HCT116 (cell line): ENCODE measurements around the gene GPN1. TPM values are rescaled to one million over a fixed set of nuclear protein-coding genes. Genes with fewer than 3 reads are reported as not detected.

Experiments
- ATAC-seq: fragments of 200-7000 bp; cut with Tn5 transposase; 2 replicates; pipeline ENCODE4 v1.9.1; 2020; ENCODE audit warnings: mild to moderate bottlenecking, moderate library complexity
- BruUV-seq: library from RNA; stranded (reverse); fragments of 400-500 nt; replicated peaks from 2 replicates; lab custom pipeline; 2021; lab: Mats Ljungman, UMichigan
- CTCF ChIA-PET: fragments of 300-600 bp; sonication (Branson Sonifier 250); formaldehyde crosslinking; loops from one replicate; lab custom pipeline; 2021; ENCODE audit warnings: antibody characterized with exemption; lab: Charles Lee
- POLR2A ChIA-PET: fragments of 300-600, 350-600 bp; sonication (Branson Sonifier 250); formaldehyde crosslinking; loops from one replicate; lab custom pipeline; 2021; ENCODE audit warnings: antibody characterized with exemption; lab: Charles Lee
- RAD21 ChIA-PET, 2 experiments: fragments of 300-600 bp; sonication (Branson Sonifier 250); formaldehyde crosslinking; loops; one replicate each; lab custom pipeline; 2023; ENCODE audit warnings: low total read pairs in 2 of 2; ENCODE audit not compliant: uncharacterized antibody in 2 of 2, unreplicated experiment in 2 of 2, low non-redundant PET in 1 of 2; lab: Charles Lee
- DNase-seq: peaks from one replicate; pipeline ENCODE4 v3.0.0-alpha.2; 2010; ENCODE audit warnings: low read depth, low spot score
- H2AFZ ChIP-seq: fragments of 200-600 bp; shearing (Covaris generic), sonication (generic); 2 replicates; pipeline ENCODE4 v1.6.1; 2017; ENCODE audit warnings: low read depth, mixed run types, mixed read lengths, antibody characterized with exemption, low read length; ENCODE audit not compliant: poor library complexity, severe bottlenecking
- H3K27ac ChIP-seq: 2 replicates; pipeline ENCODE4 v1.5.1; 2012; ENCODE audit warnings: low read depth, low read length
- H3K27me3 ChIP-seq: fragments of 200-600 bp; sonication (generic); 2 replicates; pipeline ENCODE4 v1.6.1; 2016; ENCODE audit warnings: mixed run types, low read length, mixed read lengths; ENCODE audit not compliant: insufficient read depth
- H3K36me3 ChIP-seq, 2 experiments: fragments of 200-500 bp in 1 of 2; fragments of 200-600 bp in 1 of 2; sonication (Bioruptor generic) in 1 of 2; sonication (generic) in 1 of 2; 2 replicates each; pipeline versions ENCODE4 v1.5.1 to v1.6.1; 2014 to 2016; ENCODE audit warnings: low read length in 2 of 2, inconsistent platforms in 1 of 2, mixed read lengths in 1 of 2, mixed run types in 1 of 2; ENCODE audit not compliant: insufficient read depth in 2 of 2, control insufficient read depth in 1 of 2
- H3K4me1 ChIP-seq, 2 experiments: fragments of 200-600 bp in 1 of 2; sonication (generic) in 1 of 2; 2 replicates each; pipeline versions ENCODE4 v1.5.1 to v1.6.1; 2012 to 2017; ENCODE audit warnings: low read length in 2 of 2, inconsistent platforms in 1 of 2, mild to moderate bottlenecking in 1 of 2, mixed read lengths in 1 of 2, mixed run types in 1 of 2, moderate library complexity in 1 of 2; ENCODE audit not compliant: insufficient read depth in 2 of 2, control insufficient read depth in 1 of 2
- H3K4me2 ChIP-seq: fragments of 200-600 bp; sonication (generic); 2 replicates; pipeline ENCODE4 v1.6.1; 2017; ENCODE audit warnings: mixed run types, low read length, mixed read lengths
- H3K4me3 ChIP-seq, 2 experiments: fragments of 200-600 bp in 1 of 2; sonication (generic) in 1 of 2; replicated peaks in 1 of 2; 2 replicates each; pipeline ENCODE4 v1.5.1; 2011 to 2016; ENCODE audit warnings: low read length in 2 of 2, control low read depth in 1 of 2, low read depth in 1 of 2, mild to moderate bottlenecking in 1 of 2, mixed read lengths in 1 of 2, mixed run types in 1 of 2
- H3K79me2 ChIP-seq: fragments of 200-600 bp; sonication (generic); 2 replicates; pipeline ENCODE4 v1.6.1; 2017; ENCODE audit warnings: mild to moderate bottlenecking, mixed run types, low read length, moderate library complexity, mixed read lengths; ENCODE audit not compliant: insufficient read depth
- H3K9ac ChIP-seq: fragments of 200-600 bp; sonication (generic); 2 replicates; pipeline ENCODE4 v1.6.1; 2016; ENCODE audit warnings: low read length, mixed read lengths
- H3K9me2 ChIP-seq: fragments of 200-600 bp; sonication (generic), shearing (Covaris generic); 2 replicates; pipeline ENCODE4 v1.6.1; 2017; ENCODE audit warnings: mixed run types, mild to moderate bottlenecking, moderate library complexity; ENCODE audit not compliant: insufficient read depth
- H3K9me3 ChIP-seq, 2 experiments: fragments of 200-500 bp in 1 of 2; fragments of 200-600 bp in 1 of 2; sonication (Bioruptor generic) in 1 of 2; sonication (generic) in 1 of 2; 2 replicates each; pipeline ENCODE4 v1.6.1; 2014 to 2017; ENCODE audit warnings: low read length in 2 of 2, mixed read lengths in 2 of 2, inconsistent platforms in 1 of 2, low read depth in 1 of 2, mild to moderate bottlenecking in 1 of 2, mixed run types in 1 of 2, moderate library complexity in 1 of 2; ENCODE audit not compliant: control insufficient read depth in 1 of 2, insufficient read depth in 1 of 2
- H4K20me1 ChIP-seq: fragments of 200-600 bp; sonication (generic), shearing (Covaris generic); 2 replicates; pipeline ENCODE4 v1.6.1; 2017; ENCODE audit warnings: mixed run types, mild to moderate bottlenecking, moderate library complexity; ENCODE audit not compliant: insufficient read depth
- ATF3 ChIP-seq: IDR thresholded peaks from 2 replicates; pipeline ENCODE4 v1.6.1; 2012
- CBX3 ChIP-seq: IDR thresholded peaks from 2 replicates; pipeline ENCODE4 v1.6.1; 2012; ENCODE audit warnings: low read depth
- CEBPB ChIP-seq: IDR thresholded peaks from 2 replicates; pipeline ENCODE4 v1.6.1; 2012; ENCODE audit warnings: low read depth
- JUND ChIP-seq: IDR thresholded peaks from 2 replicates; pipeline ENCODE4 v1.6.1; 2012
- POLR2A ChIP-seq: IDR thresholded peaks from 2 replicates; pipeline ENCODE4 v1.7.0; 2011; ENCODE audit warnings: borderline replicate concordance; ENCODE audit not compliant: insufficient read depth, insufficient read length; ENCODE audit errors: extremely low read depth
- REST ChIP-seq: IDR thresholded peaks from 2 replicates; pipeline ENCODE4 v1.6.1; 2012; ENCODE audit warnings: low read depth
- SP1 ChIP-seq: IDR thresholded peaks from 2 replicates; pipeline ENCODE4 v1.6.1; 2012; ENCODE audit warnings: low read depth
- YY1 ChIP-seq: IDR thresholded peaks from 2 replicates; pipeline ENCODE4 v1.6.1; 2011; ENCODE audit warnings: low read length, low read depth, moderate library complexity, mild to moderate bottlenecking; ENCODE audit not compliant: insufficient replicate concordance; ENCODE audit errors: extremely low read depth
- ZBTB33 ChIP-seq: IDR thresholded peaks from 2 replicates; pipeline ENCODE4 v1.6.1; 2011; ENCODE audit warnings: mild to moderate bottlenecking, low read length, moderate library complexity; ENCODE audit not compliant: insufficient replicate concordance; ENCODE audit errors: extremely low read depth
- ZFX ChIP-seq: fragments of 450-650 bp; IDR thresholded peaks from 2 replicates; pipeline ENCODE4 v1.6.1; 2017
- ZNF274 ChIP-seq: fragments of 200-500 bp; sonication (Bioruptor generic); IDR thresholded peaks from 2 replicates; pipeline ENCODE4 v1.6.1; 2014; ENCODE audit warnings: mild to moderate bottlenecking, low read depth, low read length, inconsistent platforms
- intact Hi-C: fragments of 100-400 bp; cut with micrococcal nuclease; formaldehyde crosslinking; loops from 2 replicates; pipeline ENCODE4 v1.10.0; 2022
- total RNA-seq: library from RNA; stranded (reverse); gene quantifications from one replicate; pipeline ENCODE4 v1.2.1, GENCODE V29; 2021; ENCODE audit not compliant: unreplicated experiment
- TF ChIP-seq, protein P1 (sequence below), 3 experiments: fragments of 200-600 bp in 1 of 3; sonication (generic) in 1 of 3; IDR thresholded peaks in 2 of 3; conservative IDR thresholded peaks in 1 of 3; 2 replicates each; pipeline ENCODE4 v1.5.1; 2012 to 2017; ENCODE audit warnings: low read depth in 2 of 3, low read length in 2 of 3, antibody characterized with exemption in 1 of 3, borderline replicate concordance in 1 of 3, control low read depth in 1 of 3, mild to moderate bottlenecking in 1 of 3, mixed read lengths in 1 of 3, mixed run types in 1 of 3, moderate library complexity in 1 of 3; ENCODE audit not compliant: insufficient read depth in 1 of 3
- TF ChIP-seq, protein P2 (sequence below): IDR thresholded peaks from 2 replicates; pipeline ENCODE4 v1.6.1; 2012

Gene GPN1
- total RNA-seq, 1 experiment from 2014 or later = 34.3 TPM

DNA sequence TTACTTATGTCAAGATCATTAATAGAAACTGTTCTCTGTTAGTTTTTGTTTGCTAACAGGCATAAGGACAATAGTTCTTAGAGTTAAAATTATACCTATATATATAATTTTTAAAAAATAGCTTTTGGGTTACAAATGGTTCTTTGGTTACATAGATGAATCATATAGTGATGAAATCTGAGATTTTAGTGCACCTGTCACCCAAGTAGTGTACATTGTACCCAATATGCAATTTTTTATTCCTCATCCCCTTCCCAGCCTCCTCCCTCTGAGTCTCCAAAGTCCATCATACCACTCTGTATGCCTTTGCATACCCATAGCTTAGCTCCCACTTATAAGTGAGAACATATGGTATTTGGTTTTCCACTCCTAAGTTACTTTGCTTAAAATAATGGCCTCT, 61.2 kb downstream of the GPN1 start (continued):
- TF ChIP-seq, protein P1, sequence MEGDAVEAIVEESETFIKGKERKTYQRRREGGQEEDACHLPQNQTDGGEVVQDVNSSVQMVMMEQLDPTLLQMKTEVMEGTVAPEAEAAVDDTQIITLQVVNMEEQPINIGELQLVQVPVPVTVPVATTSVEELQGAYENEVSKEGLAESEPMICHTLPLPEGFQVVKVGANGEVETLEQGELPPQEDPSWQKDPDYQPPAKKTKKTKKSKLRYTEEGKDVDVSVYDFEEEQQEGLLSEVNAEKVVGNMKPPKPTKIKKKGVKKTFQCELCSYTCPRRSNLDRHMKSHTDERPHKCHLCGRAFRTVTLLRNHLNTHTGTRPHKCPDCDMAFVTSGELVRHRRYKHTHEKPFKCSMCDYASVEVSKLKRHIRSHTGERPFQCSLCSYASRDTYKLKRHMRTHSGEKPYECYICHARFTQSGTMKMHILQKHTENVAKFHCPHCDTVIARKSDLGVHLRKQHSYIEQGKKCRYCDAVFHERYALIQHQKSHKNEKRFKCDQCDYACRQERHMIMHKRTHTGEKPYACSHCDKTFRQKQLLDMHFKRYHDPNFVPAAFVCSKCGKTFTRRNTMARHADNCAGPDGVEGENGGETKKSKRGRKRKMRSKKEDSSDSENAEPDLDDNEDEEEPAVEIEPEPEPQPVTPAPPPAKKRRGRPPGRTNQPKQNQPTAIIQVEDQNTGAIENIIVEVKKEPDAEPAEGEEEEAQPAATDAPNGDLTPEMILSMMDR (IDR thresholded peaks at IDR 0.05 in 2 of 3, conservative IDR thresholded peaks at IDR 0.05 in 1 of 3; ENCODE audit: borderline replicate concordance in 1 of 3, insufficient read depth in 1 of 3, low read depth in 2 of 3, low read length in 2 of 3) = no peak
- no peak for TF ChIP-seq POLR2A

- no peak overlapping the region for H3K9ac ChIP-seq
- BruUV-seq = no TSS peak
- CTCF ChIA-PET = interaction anchor here (2.0 kb wide), 1 partner anchor 14 kb away, joined by 4 read pairs; no protein-coding TSS in a partner anchor
- H3K79me2 ChIP-seq = no peaks in the 10 kb centered on the region
- no peak for DNase-seq
- ATAC-seq = no peak
- H4K20me1 ChIP-seq = no peaks in the 10 kb centered on the region
- H3K4me1 ChIP-seq = peaks cover 0 to 5% of the 10 kb centered on the region in 2 experiments; a peak in 1 of 4 replicates
- no peaks in the 10 kb centered on the region for H3K9me3 ChIP-seq
- no peak overlapping the region for H3K4me3 ChIP-seq
- TF ChIP-seq, protein P2, sequence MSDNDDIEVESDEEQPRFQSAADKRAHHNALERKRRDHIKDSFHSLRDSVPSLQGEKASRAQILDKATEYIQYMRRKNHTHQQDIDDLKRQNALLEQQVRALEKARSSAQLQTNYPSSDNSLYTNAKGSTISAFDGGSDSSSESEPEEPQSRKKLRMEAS = no peak
- TF ChIP-seq SP1 = no peak
- no peak for TF ChIP-seq POLR2A
- no peak for TF ChIP-seq ZNF274
- TF ChIP-seq ATF3 = no peak
- no peak for TF ChIP-seq REST
- no peak for TF ChIP-seq CEBPB
- no peak for TF ChIP-seq CBX3
- TF ChIP-seq ZFX = no peak
- TF ChIP-seq YY1 = no peak
- no peak for TF ChIP-seq ZBTB33
- TF ChIP-seq JUND = no peak
- H3K9me2 ChIP-seq = no peaks in the 10 kb centered on the region
- no peak overlapping the region for H3K27ac ChIP-seq
- POLR2A ChIA-PET = no interaction called here
- intact Hi-C loops = no loop called here
- H3K27me3 ChIP-seq = no peaks in the 10 kb centered on the region
- no peak overlapping the region for H2AFZ ChIP-seq
- no peak overlapping the region for H3K4me2 ChIP-seq
- RAD21 ChIA-PET = no interaction called here
- H3K36me3 ChIP-seq = 0 out of 4 replicates have a peak, but pooled peaks cover 0 to 2% of the 10 kb centered on the region in 2 experiments
These were observed 68.8 kb downstream of the GPN1 start for GRCh38 chr2:27697660-27698059.
